Breast epithelium (tissue), 3 donors: ENCODE results near the gene SGPL1.

Experiments used
- POLR2AphosphoS5 ChIP-seq, 3 donors: sonication (generic); formaldehyde crosslinking; IDR thresholded peaks; one replicate each; pipeline ENCODE4 v1.6.1; 2017; ENCODE audit warnings: antibody characterized with exemption in 3 of 3
- TF ChIP-seq, protein P1 (sequence below), 3 donors: fragments of 450-650 bp; IDR thresholded peaks; one replicate each; pipeline ENCODE4 v1.5.1; 2016 to 2017; ENCODE audit warnings: antibody characterized with exemption in 3 of 3, mild to moderate bottlenecking in 3 of 3, moderate library complexity in 3 of 3

DNA sequence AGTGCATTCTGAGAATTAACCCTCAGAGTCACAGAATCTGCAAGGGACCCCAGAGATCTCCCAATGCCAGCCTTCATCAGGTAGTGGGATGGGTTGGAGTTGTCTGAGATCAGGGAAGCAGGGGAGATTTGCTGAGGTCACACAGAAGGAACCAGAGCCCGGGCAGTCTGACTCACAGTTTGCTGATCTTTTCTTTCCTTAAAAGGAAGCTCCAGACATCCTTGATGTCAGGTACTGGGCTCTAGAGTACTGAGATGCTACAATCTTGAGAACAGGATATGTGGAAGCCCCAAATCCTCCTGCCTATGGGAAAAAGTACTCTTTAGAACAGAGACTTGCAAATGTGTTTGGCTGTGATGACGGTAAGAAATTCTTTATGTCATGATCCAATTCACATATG, 31.3 kb upstream of the SGPL1 start:
- TF ChIP-seq, protein P1, sequence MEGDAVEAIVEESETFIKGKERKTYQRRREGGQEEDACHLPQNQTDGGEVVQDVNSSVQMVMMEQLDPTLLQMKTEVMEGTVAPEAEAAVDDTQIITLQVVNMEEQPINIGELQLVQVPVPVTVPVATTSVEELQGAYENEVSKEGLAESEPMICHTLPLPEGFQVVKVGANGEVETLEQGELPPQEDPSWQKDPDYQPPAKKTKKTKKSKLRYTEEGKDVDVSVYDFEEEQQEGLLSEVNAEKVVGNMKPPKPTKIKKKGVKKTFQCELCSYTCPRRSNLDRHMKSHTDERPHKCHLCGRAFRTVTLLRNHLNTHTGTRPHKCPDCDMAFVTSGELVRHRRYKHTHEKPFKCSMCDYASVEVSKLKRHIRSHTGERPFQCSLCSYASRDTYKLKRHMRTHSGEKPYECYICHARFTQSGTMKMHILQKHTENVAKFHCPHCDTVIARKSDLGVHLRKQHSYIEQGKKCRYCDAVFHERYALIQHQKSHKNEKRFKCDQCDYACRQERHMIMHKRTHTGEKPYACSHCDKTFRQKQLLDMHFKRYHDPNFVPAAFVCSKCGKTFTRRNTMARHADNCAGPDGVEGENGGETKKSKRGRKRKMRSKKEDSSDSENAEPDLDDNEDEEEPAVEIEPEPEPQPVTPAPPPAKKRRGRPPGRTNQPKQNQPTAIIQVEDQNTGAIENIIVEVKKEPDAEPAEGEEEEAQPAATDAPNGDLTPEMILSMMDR (IDR thresholded peaks at IDR 0.05) = no peak
- no peak for TF ChIP-seq POLR2AphosphoS5 (IDR thresholded peaks at IDR 0.05)
